SH-SY5Y (cell line): Measurements from ENCODE around the gene TCF23.

Experiments
- GATA2 ChIP-seq: IDR thresholded peaks from 2 replicates; pipeline ENCODE4 v1.6.1; 2011; ENCODE audit warnings: mild to moderate bottlenecking, low read depth, low read length
- GATA3 ChIP-seq: IDR thresholded peaks from 2 replicates; pipeline ENCODE4 v1.6.1; 2011; ENCODE audit warnings: low read depth, mild to moderate bottlenecking, low read length, moderate library complexity

Gene TCF23

DNA sequence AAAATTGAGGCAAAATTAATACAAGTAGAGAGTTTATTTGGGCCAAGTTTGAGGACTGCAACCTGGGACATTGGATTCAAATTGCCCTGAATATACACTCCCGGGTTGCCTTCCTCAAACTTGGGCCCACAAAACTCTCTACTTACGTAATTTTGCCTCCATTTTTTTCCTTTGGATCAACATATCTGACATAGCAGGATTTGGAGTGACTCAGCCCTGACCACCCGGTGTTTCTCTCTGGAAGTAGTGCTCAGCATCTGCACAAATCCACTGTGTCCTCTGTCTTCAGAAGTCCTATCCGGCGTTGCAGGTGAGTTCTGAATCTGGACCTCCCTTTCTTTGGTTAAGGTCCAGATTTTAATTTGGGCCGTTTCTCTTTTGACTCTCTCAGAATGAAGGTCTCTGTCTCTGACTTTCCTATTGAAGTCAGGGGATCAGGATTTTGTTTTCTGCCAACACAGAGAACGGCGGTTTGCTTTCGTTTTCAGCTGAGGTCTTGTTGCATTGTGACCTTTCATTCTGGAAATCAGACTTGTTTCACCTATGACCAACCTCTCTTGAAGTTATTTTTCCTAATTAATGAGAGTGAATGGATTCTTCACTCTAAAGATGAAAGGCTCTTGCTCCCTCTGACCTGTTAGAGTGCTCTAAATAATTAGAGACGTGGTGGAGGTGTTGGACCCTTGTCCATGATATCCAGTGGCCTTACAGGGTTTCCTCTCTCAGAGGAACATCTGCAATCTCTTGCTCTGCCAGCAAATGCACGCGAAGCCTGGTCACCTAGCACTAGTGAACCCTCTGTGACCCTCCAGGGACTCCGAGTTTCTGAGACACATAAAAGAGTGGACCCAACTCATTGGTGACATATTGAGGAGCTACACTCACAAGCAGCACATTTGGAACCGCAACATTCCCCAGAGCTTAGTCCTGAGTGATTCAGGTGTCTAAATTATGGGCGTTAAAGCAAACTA lies 13.6 kb downstream of the TCF23 start:
- TF ChIP-seq GATA2 (no peak), GATA3 (no peak)

DNA sequence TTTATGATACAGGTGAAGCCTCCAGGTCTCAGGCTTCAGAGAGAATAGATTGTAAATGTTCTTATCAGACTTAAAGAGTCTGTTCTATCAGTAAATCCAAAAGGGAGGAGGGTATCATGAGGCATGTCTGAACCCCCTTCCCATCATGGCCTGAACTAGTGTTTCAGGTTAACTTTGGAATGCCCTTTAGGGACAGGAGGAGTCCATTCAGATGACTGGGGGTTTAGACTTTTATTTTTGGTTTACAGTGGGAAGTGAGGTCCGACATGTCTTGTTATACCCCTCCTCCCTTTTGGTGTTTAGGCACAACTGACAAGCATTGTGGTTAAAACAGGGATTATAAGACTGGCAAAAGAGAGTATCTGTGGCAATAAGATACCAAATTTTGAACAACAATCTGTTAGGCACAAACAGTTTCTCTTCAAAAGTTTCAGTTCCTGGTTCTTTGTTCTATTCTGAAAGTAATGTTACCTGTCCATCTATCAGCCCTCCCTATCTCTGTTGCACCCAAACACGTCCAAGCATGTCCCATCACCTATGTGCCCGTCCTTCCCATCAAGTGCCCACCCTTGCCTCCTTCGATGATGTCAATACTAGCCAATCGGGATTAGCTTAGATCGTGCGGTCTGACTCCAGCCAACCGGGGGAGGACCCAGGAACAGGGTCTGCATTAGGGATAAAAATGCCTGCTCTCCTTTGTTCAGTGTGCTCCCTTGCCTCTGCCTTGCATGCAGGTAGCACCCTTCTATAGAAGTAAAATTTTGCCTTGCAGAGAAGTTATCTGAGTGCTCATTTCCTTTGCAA lies 16.4 kb downstream of the TCF23 start:
- TF ChIP-seq GATA3 = no peak

- TF ChIP-seq GATA3 (no peak), GATA2 (no peak)
These were observed 22.0 kb downstream of the TCF23 start for GRCh38 chr2:27170581-27171337.

- TF ChIP-seq GATA2 = no peak
These were observed 22.6 kb downstream of the TCF23 start for GRCh38 chr2:27171351-27171848.

DNA sequence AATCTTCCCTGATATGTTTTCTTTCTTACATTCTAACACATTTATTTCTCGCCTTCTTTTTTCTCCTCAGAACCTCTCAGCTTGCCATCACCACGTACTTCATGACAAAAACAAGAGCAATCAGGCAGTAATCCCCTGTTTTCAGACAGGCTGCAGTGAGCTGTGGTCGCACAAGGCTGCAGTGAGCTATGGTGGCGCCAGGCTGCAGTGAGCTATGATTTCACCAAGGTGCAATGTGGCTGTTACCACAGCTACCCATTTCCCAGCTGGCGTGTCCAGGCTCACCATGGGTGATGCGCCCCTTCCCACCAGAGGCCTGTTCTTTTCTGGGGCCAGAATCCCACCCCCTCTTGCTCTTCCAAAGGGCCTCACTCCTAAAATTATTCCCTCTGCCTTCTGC lies 25.8 kb downstream of the TCF23 start:
- TF ChIP-seq GATA2 (no peak), GATA3 (no peak)

GRCh38 chr2:27175330-27175729 lies 26.5 kb downstream of the TCF23 start:
- TF ChIP-seq GATA3 = no peak
- TF ChIP-seq GATA2 = no peak

DNA sequence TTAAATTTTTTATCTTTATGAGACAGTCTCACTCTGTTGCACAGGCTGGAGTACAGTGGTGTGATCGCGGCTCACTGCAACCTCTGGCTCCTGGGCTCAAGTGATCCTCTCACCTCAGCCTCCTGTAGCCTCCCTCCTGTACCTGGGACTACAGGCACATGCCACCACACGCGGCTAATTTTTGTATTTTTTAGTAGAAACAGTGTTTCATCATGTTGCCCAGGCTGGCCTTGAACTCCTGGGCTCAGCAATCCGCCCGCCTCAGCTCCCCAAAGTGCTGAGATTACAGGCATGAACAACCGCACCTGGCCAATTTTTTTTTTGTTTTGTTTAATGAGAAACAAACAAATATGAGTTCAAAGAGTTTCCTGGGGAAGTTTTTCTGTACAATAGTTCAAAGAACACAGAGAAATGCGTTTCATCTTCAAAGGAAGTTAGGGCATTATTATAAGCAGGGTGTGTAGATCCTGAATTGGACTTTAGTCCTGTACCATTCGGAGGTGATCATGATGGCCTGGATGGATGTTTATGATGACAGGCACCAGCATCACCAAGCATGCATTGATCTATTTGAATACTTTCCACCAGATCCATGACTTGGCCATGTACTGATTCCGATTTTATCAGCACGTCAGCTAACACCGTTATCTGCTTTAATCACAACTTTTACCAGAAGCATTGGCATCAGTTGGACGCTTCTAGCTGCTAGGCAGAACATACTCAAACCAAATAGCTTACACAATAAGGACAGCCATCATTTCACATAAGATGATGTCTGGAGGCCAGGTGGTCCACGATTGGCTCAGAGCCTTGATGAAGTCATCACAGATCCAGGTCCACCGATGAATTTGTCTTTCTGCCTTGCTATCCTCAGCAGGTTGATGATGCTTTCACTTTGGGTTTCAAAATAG lies 28.9 kb downstream of the TCF23 start:
- TF ChIP-seq GATA2 (peak; percentile 46; the same call in 1 of the 2 replicates), GATA3 (no peak)

DNA sequence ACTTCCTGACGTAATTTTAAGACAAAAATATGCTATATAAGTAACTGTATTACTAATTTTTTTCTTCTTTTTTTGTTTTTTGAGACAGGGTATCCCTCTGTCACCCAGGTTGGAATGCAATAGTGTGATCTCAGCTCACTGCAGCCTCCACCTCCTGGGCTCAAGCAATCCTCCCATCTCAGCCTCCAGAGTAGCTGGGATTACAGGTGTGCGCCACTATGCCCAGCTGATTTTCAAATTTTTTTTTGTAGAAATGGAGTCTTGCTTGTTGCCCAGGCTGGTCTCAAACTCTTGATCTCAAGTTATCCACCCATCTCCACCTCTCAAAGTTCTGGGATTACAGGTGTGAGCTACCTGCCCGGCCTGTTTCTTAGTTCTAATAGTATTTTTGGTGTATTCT lies 29.7 kb downstream of the TCF23 start:
- no peak for TF ChIP-seq GATA3
- TF ChIP-seq GATA2 = no peak

DNA sequence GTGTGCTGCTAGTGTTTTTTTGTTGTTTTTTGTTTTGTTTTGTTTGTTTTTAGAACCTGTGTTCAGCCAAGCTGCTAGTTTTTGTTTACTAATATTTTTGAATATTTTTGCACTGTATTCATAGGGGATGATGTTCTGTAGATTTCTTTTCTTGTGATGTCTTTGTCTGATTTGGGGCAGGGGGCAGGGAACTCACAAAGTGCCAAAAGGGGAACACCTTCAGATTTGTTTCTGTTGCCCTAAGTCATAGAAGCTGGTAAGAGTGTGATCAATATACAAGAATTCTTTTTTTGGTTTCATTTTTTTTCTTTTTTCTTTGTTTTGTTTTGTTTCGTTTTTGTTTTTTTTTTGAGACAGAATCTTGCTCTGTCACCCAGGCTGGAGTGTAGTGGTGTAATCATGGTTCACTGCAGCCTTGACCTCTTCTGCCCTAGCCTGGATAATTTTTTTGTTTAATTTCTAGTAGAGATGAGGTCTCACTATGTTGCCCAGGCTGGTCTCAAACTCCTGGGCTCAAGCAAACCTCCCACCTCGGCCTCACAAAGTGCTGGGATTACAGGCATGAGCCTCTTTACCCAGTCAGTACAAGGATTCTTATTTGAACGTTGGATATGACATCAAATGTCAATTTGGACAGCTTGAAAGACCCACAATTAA lies 30.7 kb downstream of the TCF23 start:
- TF ChIP-seq GATA3 (no peak), GATA2 (no peak)

GRCh38 chr2:27182346-27182745 lies 33.5 kb downstream of the TCF23 start:
- TF ChIP-seq GATA3 = no peak
- TF ChIP-seq GATA2 = no peak

DNA sequence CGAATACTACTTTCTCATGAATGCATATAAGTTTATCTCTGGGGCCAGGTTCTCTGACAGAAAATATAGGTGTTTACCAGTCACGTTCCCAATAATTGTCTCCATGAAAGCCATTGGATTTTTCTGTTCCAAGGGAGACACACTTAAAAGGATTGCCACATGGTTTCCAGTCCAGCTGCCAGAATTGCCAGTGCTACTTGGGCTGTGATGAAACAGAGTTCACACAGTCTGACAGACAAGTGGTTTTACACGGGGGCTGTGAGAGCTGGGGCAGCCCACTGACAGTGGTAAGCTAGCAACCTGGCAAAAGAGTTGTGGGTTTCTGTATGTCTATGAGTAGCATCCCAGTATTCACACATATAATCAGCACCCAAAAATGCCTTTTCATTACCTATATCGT lies 35.3 kb downstream of the TCF23 start:
- TF ChIP-seq GATA3 (no peak), GATA2 (no peak)

GRCh38 chr2:27185331-27186026 lies 36.7 kb downstream of the TCF23 start:
- TF ChIP-seq GATA3 (no peak), GATA2 (no peak; the same call in 1 of the 2 replicates)
